Gastroesophageal sphincter (tissue), 4 donors: ENCODE measurements around the gene TP53BP2. TPM values are rescaled to one million over a fixed set of nuclear protein-coding genes. Genes with fewer than 3 reads are reported as not detected.

Experiments used
- ATAC-seq: fragments of 150-250 bp; one replicate; pipeline ENCODE4 v1.9.1; 2016; ENCODE audit warnings: mild to moderate bottlenecking, moderate library complexity
- H3K27ac ChIP-seq, 4 donors: fragments of 200-600 bp; sonication (generic) in 3 of 4; 1 replicate in 3 of 4; 2 replicates in 1 of 4; pipeline ENCODE4 v1.5.1; 2016 to 2019
- H3K27me3 ChIP-seq: fragments of 200-600 bp; sonication (generic); one replicate; pipeline ENCODE4 v1.5.1; 2019
- H3K36me3 ChIP-seq, 2 donors: fragments of 200-600 bp; sonication (generic); one replicate each; pipeline ENCODE4 v1.5.1; 2019; ENCODE audit warnings: control low read depth in 1 of 2
- H3K4me1 ChIP-seq, 3 donors: fragments of 200-600 bp; sonication (generic); 1 replicate in 2 of 3; 2 replicates in 1 of 3; pipeline ENCODE4 v1.5.1; 2016 to 2019; ENCODE audit warnings: control low read depth in 2 of 3
- H3K4me3 ChIP-seq, 2 donors: fragments of 200-600 bp; sonication (generic); one replicate each; pipeline ENCODE4 v1.5.1; 2019; ENCODE audit warnings: mild to moderate bottlenecking in 1 of 2, moderate library complexity in 1 of 2
- H3K9me3 ChIP-seq, 3 donors: fragments of 200-600 bp; sonication (generic); one replicate each; pipeline ENCODE4 v1.5.1; 2017 to 2019; ENCODE audit warnings: control low read depth in 2 of 3
- EP300 ChIP-seq: sonication (generic); formaldehyde crosslinking; IDR thresholded peaks from one replicate; pipeline ENCODE4 v1.6.1; 2017; ENCODE audit warnings: antibody characterized with exemption, mild to moderate bottlenecking
- POLR2A ChIP-seq, 2 donors: fragments of 450-650 bp; IDR thresholded peaks; one replicate each; pipeline ENCODE4 v1.6.1; 2017; ENCODE audit warnings: antibody characterized with exemption in 2 of 2, mild to moderate bottlenecking in 2 of 2, moderate library complexity in 1 of 2
- POLR2AphosphoS5 ChIP-seq: sonication (generic); formaldehyde crosslinking; IDR thresholded peaks from one replicate; pipeline ENCODE4 v1.6.1; 2017; ENCODE audit warnings: antibody characterized with exemption
- WGBS, 2 donors: methylation state at CpG; one replicate each; pipeline ENCODE4 v1.1.5; 2018; ENCODE audit warnings: low coverage in 1 of 2; 5-methylcytosine and 5-hydroxymethylcytosine counted together
- total RNA-seq, 4 donors: library from RNA; depleted of rRNA; stranded (reverse); fragments of >200 nt; gene quantifications; one replicate each; pipeline ENCODE4 v1.1.0, GENCODE V29; 2016
- TF ChIP-seq, protein P1 (sequence below), 4 experiments: fragments of 200-600 bp in 2 of 4; fragments of 450-650 bp in 2 of 4; sonication (generic) in 1 of 4; IDR thresholded peaks; one replicate each; pipeline ENCODE4 v1.5.1; 2017 to 2019; ENCODE audit warnings: antibody characterized with exemption in 4 of 4, mild to moderate bottlenecking in 2 of 4, moderate library complexity in 2 of 4

The TP53BP2 gene
- total RNA-seq, 4 donors from 2014 or later: 30.0 to 85.3 (median 52.3) TPM

DNA sequence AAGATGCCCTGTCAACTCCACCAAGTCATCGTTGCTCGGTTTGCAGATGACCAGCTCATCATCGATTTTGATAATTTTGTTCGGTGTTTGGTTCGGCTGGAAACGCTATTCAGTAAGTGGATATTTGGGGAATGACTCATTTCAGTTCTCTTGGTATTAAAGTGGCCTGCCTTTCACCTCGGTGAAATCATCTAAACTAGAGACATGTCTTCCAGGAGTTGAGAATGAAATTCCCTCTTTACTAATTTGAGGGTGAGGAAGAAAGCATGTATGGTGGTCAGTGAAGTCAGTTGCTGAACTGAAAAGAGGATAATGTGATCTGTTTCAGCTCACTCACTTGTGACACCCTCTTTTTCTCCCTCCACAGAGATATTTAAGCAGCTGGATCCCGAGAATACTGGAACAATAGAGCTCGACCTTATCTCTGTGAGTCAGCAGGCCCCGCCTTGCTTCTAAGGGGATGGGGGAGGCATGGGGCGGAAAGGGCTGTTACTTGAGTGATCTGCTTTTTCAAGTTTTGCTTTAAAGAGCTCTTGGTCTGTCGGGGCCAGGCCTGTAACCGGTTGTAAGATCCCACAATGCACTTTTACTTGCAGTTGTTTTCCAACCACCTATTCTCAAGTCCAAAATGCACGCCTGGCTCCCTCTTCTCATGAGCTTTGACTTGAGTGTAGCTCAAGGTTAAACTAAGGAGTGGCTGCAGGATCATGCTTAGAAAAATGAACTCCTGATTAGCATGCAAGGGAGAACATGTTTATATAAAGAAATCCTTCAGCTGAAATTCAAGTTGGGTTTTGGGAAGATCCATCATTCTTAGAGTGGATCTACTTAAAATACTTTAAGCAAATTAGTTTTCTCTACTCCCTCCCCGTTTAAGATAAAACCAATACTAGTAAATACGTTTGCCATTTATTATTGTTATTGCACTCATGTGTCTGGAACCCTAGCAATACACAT, 73.7 kb downstream of the TP53BP2 start:
- peaks cover 0 to 84% of the 10 kb centered on the region in 2 donors for H3K36me3 ChIP-seq

DNA sequence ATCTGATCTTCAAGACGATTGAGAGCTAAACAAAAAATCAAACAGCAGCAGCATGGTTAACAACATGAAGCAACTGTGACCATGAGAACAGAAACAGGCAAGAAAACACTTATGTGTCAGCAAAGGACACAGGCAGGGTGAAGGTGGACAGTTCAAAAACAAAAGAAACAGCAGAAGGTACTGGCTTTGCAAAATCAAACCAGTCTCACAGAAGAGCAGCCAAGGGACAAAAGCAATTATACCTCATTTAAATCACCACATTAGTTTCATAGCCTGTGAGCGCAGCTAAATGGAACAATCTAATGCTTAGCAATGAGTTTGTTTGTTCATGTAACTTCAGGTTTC, 74.3 kb downstream of the TP53BP2 start:
- Histone ChIP-seq H3K27me3 (no peaks in the 10 kb centered on the region), H3K27ac (peak overlapping the region; percentile 66 to 76 (median 74)), H3K36me3 (peaks cover 0 to 84% of the 10 kb centered on the region in 2 donors), H3K4me3 (no peak overlapping the region), H3K9me3 (no peaks in the 10 kb centered on the region), H3K4me1 (peaks cover 13 to 36% (median 15%) of the 10 kb centered on the region in 3 donors)
- TF ChIP-seq, protein P1, sequence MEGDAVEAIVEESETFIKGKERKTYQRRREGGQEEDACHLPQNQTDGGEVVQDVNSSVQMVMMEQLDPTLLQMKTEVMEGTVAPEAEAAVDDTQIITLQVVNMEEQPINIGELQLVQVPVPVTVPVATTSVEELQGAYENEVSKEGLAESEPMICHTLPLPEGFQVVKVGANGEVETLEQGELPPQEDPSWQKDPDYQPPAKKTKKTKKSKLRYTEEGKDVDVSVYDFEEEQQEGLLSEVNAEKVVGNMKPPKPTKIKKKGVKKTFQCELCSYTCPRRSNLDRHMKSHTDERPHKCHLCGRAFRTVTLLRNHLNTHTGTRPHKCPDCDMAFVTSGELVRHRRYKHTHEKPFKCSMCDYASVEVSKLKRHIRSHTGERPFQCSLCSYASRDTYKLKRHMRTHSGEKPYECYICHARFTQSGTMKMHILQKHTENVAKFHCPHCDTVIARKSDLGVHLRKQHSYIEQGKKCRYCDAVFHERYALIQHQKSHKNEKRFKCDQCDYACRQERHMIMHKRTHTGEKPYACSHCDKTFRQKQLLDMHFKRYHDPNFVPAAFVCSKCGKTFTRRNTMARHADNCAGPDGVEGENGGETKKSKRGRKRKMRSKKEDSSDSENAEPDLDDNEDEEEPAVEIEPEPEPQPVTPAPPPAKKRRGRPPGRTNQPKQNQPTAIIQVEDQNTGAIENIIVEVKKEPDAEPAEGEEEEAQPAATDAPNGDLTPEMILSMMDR (IDR thresholded peaks at IDR 0.05): no peak
- TF ChIP-seq POLR2A (IDR thresholded peaks at IDR 0.05): no peak
- TF ChIP-seq EP300: no peak
- no peak for TF ChIP-seq POLR2AphosphoS5
- 33 to 73% methylated on average over 1 to 2 of the region's 2 CpGs for WGBS, 2 donors
- no peak for ATAC-seq

More for the DNA sequence above, 73.7 kb downstream of the TP53BP2 start:
- Histone ChIP-seq H3K9me3 (no peaks in the 10 kb centered on the region), H3K4me1 (peaks cover 13 to 36% (median 15%) of the 10 kb centered on the region in 3 donors), H3K27ac (peak overlapping the region; percentile 66 to 76 (median 74)), H3K4me3 (no peak overlapping the region), H3K27me3 (no peaks in the 10 kb centered on the region)
- peak; percentile 58 for ATAC-seq
- no peak for TF ChIP-seq EP300
- TF ChIP-seq POLR2AphosphoS5: peak; percentile 41
- TF ChIP-seq, protein P1 (IDR thresholded peaks at IDR 0.05): no peak
- TF ChIP-seq POLR2A (IDR thresholded peaks at IDR 0.05): no peak
- 14 to 30% methylated on average over 10 to 16 of the region's 16 CpGs for WGBS, 2 donors

DNA sequence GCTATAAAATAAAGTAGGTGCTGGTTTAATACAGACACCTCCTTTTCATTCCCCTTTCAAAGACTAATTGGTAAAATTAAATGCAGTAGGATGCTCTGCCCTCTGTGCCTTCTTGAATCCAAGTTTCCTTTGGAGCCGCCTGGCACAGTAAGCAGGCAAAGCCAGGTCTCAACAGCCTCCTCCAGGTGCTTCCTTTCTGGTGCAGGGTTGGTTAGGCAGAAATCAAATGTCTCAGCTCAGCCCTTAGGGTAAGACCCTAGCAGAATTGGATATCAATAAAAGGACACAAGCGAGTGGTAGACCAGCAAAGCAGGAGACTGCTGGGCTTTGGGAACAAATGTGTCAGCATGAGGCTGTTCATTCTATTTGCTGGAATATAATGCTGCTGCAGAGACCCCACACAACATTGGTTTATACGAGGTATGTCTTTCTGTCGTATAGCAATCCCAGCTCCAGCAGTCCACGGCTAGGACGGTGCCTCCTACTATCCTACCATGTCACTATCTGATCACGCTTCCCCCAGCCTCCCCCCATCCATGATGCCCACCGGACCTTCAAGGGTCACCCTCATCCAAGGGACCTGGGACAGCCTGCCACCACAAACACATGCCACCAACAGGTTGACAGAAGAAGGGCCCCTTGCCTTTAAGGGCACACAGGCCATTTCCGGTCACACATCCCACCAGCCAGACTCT, 75.0 kb downstream of the TP53BP2 start:
- H3K4me3 ChIP-seq: no peak overlapping the region
- peaks cover 0 to 84% of the 10 kb centered on the region in 2 donors for H3K36me3 ChIP-seq
- no peaks in the 10 kb centered on the region for H3K9me3 ChIP-seq
- H3K27ac ChIP-seq: peak overlapping the region; percentile 66 to 76 (median 74)
- 83 to 100% methylated on average over 2 to 5 of the region's 9 CpGs for WGBS, 2 donors
- peaks cover 13 to 36% (median 15%) of the 10 kb centered on the region in 3 donors for H3K4me1 ChIP-seq
- H3K27me3 ChIP-seq: no peaks in the 10 kb centered on the region
- no peak for ATAC-seq
- TF ChIP-seq, protein P1 (IDR thresholded peaks at IDR 0.05): no peak
- TF ChIP-seq POLR2A (IDR thresholded peaks at IDR 0.05) (no peak), EP300 (no peak), POLR2AphosphoS5 (no peak)

DNA sequence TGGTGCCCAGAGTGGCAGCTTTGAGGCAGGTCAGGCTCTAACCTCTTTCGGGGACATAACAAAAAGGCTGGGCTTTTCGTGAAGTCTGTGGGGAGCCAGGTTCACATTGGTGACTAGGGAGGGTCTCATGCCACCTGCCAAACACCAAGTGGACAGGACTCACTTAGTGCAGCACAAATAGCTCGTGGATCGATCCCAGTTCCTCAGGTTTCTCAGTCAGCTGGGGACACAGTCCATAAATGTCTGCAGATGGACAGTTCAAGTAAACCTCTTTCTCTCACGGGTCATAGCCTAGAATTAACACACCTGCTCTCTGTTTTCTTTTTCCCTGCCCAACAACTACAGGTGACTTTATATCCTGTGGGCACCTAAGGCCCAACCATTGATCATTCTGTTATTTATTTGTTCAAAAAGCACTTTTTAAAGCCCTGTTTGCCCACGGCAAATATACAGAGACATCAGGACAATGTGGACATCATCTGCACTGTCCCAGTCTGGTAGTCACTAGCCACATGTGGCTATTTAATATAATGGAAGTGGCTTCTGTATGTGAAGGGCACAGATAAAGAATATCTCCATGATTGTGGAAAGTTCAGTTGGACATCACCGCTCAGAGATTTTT, 79.9 kb downstream of the TP53BP2 start:
- Histone ChIP-seq H3K36me3 (peaks cover 0 to 84% of the 10 kb centered on the region in 2 donors), H3K9me3 (no peaks in the 10 kb centered on the region), H3K4me3 (no peak overlapping the region), H3K4me1 (peaks cover 0 to 9% (median 0%) of the 10 kb centered on the region in 3 donors), H3K27ac (peak overlapping the region in 1 of 4 donors; percentile 10), H3K27me3 (no peaks in the 10 kb centered on the region)
- whole genome bisulfite sequencing, 2 donors: 57 to 68% methylated on average over 3 to 5 of the region's 7 CpGs
- ATAC-seq: no peak
- TF ChIP-seq, protein P1 (IDR thresholded peaks at IDR 0.05): no peak
- no peak for TF ChIP-seq EP300
- TF ChIP-seq POLR2A (IDR thresholded peaks at IDR 0.05): no peak
- no peak for TF ChIP-seq POLR2AphosphoS5
